ENCODE measurements around the gene RERE.

Gene RERE

GRCh38 chr1:8357329-8358101, 459.9 kb downstream of the RERE start:
- no peak overlapping the region for H3K27ac Mint-ChIP-seq
- H3K27me3 Mint-ChIP-seq, result no peaks in the 10 kb centered on the region
- H3K9me3 Mint-ChIP-seq (ENCODE audit: low read depth), result no peaks in the 10 kb centered on the region
- no peaks in the 10 kb centered on the region for H3K4me1 Mint-ChIP-seq (ENCODE audit: low read depth)
- H3K36me3 Mint-ChIP-seq, result peaks cover 4% of the 10 kb centered on the region
- H3K4me3 Mint-ChIP-seq, result no peak overlapping the region

- Mint-ChIP-seq H3K27ac (no peak overlapping the region), H3K4me1 (ENCODE audit: low read depth) (no peaks in the 10 kb centered on the region), H3K27me3 (no peaks in the 10 kb centered on the region), H3K36me3 (peaks cover 4% of the 10 kb centered on the region), H3K4me3 (no peak overlapping the region), H3K9me3 (ENCODE audit: low read depth) (no peaks in the 10 kb centered on the region)
These were observed 460.9 kb downstream of the RERE start for GRCh38 chr1:8356256-8357209.

GRCh38 chr1:8355439-8356255, 461.8 kb downstream of the RERE start:
- Mint-ChIP-seq H3K4me1 (ENCODE audit: low read depth) (no peaks in the 10 kb centered on the region), H3K4me3 (no peak overlapping the region), H3K36me3 (peaks cover 4% of the 10 kb centered on the region), H3K27me3 (no peaks in the 10 kb centered on the region), H3K27ac (no peak overlapping the region), H3K9me3 (ENCODE audit: low read depth) (no peaks in the 10 kb centered on the region)

- peaks cover 4% of the 10 kb centered on the region for H3K36me3 Mint-ChIP-seq
- H3K27ac Mint-ChIP-seq, result no peak overlapping the region
- H3K9me3 Mint-ChIP-seq (ENCODE audit: low read depth), result no peaks in the 10 kb centered on the region
- no peaks in the 10 kb centered on the region for H3K4me1 Mint-ChIP-seq (ENCODE audit: low read depth)
- no peak overlapping the region for H3K4me3 Mint-ChIP-seq
- H3K27me3 Mint-ChIP-seq, result no peaks in the 10 kb centered on the region
These were observed 463.4 kb downstream of the RERE start for GRCh38 chr1:8354038-8354437.

- peak overlapping the region; percentile 46 for H3K27ac Mint-ChIP-seq
- peaks cover 4% of the 10 kb centered on the region for H3K36me3 Mint-ChIP-seq
- peaks cover 2% of the 10 kb centered on the region for H3K27me3 Mint-ChIP-seq
- no peak overlapping the region for H3K4me3 Mint-ChIP-seq
- no peaks in the 10 kb centered on the region for H3K9me3 Mint-ChIP-seq (ENCODE audit: low read depth)
- peaks cover 4% of the 10 kb centered on the region for H3K4me1 Mint-ChIP-seq (ENCODE audit: low read depth)
These were observed 464.3 kb downstream of the RERE start for GRCh38 chr1:8352886-8353785.

- H3K4me1 Mint-ChIP-seq (ENCODE audit: low read depth), result peaks cover 4% of the 10 kb centered on the region
- H3K36me3 Mint-ChIP-seq, result no peaks in the 10 kb centered on the region
- no peak overlapping the region for H3K4me3 Mint-ChIP-seq
- no peaks in the 10 kb centered on the region for H3K9me3 Mint-ChIP-seq (ENCODE audit: low read depth)
- H3K27ac Mint-ChIP-seq, result no peak overlapping the region
- peaks cover 2% of the 10 kb centered on the region for H3K27me3 Mint-ChIP-seq
These were observed 465.0 kb downstream of the RERE start for GRCh38 chr1:8352471-8352845.

- Mint-ChIP-seq H3K4me3 (no peak overlapping the region), H3K27me3 (peaks cover 2% of the 10 kb centered on the region), H3K4me1 (ENCODE audit: low read depth) (peaks cover 4% of the 10 kb centered on the region), H3K27ac (no peak overlapping the region), H3K36me3 (no peaks in the 10 kb centered on the region), H3K9me3 (ENCODE audit: low read depth) (no peaks in the 10 kb centered on the region)
These were observed 465.6 kb downstream of the RERE start for GRCh38 chr1:8351693-8352470.

GRCh38 chr1:8350914-8351684, 466.3 kb downstream of the RERE start:
- no peak overlapping the region for H3K27ac Mint-ChIP-seq

GRCh38 chr1:8349961-8350360, 467.5 kb downstream of the RERE start:
- Mint-ChIP-seq H3K27ac (no peak overlapping the region), H3K4me3 (no peak overlapping the region), H3K9me3 (ENCODE audit: low read depth) (no peaks in the 10 kb centered on the region), H3K27me3 (peaks cover 2% of the 10 kb centered on the region), H3K4me1 (ENCODE audit: low read depth) (peaks cover 4% of the 10 kb centered on the region), H3K36me3 (no peaks in the 10 kb centered on the region)

More at GRCh38 chr1:8350914-8351684, 466.3 kb downstream of the RERE start:
- H3K4me3 Mint-ChIP-seq, result no peak overlapping the region
- no peaks in the 10 kb centered on the region for H3K9me3 Mint-ChIP-seq (ENCODE audit: low read depth)
- H3K36me3 Mint-ChIP-seq, result no peaks in the 10 kb centered on the region
- H3K27me3 Mint-ChIP-seq, result peaks cover 2% of the 10 kb centered on the region
- peaks cover 4% of the 10 kb centered on the region for H3K4me1 Mint-ChIP-seq (ENCODE audit: low read depth)

GRCh38 chr1:8349473-8349865, 468.0 kb downstream of the RERE start:
- Mint-ChIP-seq H3K27ac (no peak overlapping the region), H3K9me3 (ENCODE audit: low read depth) (no peaks in the 10 kb centered on the region), H3K27me3 (peaks cover 2% of the 10 kb centered on the region), H3K4me1 (ENCODE audit: low read depth) (peaks cover 4% of the 10 kb centered on the region), H3K36me3 (no peaks in the 10 kb centered on the region), H3K4me3 (no peak overlapping the region)

- no peaks in the 10 kb centered on the region for H3K9me3 Mint-ChIP-seq (ENCODE audit: low read depth)
- no peaks in the 10 kb centered on the region for H3K36me3 Mint-ChIP-seq
- no peak overlapping the region for H3K27ac Mint-ChIP-seq
- H3K4me1 Mint-ChIP-seq (ENCODE audit: low read depth), result peaks cover 4% of the 10 kb centered on the region
- H3K27me3 Mint-ChIP-seq, result peaks cover 2% of the 10 kb centered on the region
- no peak overlapping the region for H3K4me3 Mint-ChIP-seq
These were observed 468.5 kb downstream of the RERE start for GRCh38 chr1:8348777-8349472.

GRCh38 chr1:8348047-8348776, 469.2 kb downstream of the RERE start:
- H3K4me1 Mint-ChIP-seq (ENCODE audit: low read depth), result peaks cover 4% of the 10 kb centered on the region
- no peaks in the 10 kb centered on the region for H3K9me3 Mint-ChIP-seq (ENCODE audit: low read depth)
- H3K27ac Mint-ChIP-seq, result no peak overlapping the region
- H3K4me3 Mint-ChIP-seq, result no peak overlapping the region
- H3K27me3 Mint-ChIP-seq, result peaks cover 2% of the 10 kb centered on the region
- no peaks in the 10 kb centered on the region for H3K36me3 Mint-ChIP-seq

Measured in activated naive CD8-positive, alpha-beta T cell (primary cell).